AG10803 (cell line): ENCODE results near the gene CD302.
"Not testable (repeated sequence)": the region's sequence is repeated elsewhere in the genome, so short reads cannot be mapped to it uniquely, and the experiment has no call there.

ENCODE experiments used
- DNase-seq: peaks from one replicate; pipeline ENCODE4 v3.0.0; 2010; ENCODE audit warnings: low read depth
- H3K4me3 ChIP-seq: 2 replicates; pipeline ENCODE4 v1.5.1; 2011; ENCODE audit warnings: mild to moderate bottlenecking, low read length, control low read depth
- TF ChIP-seq, protein P1 (sequence below): conservative IDR thresholded peaks from 2 replicates; pipeline ENCODE4 v1.5.1; 2011; ENCODE audit warnings: mild to moderate bottlenecking, low read length, control low read depth, inconsistent platforms

The CD302 gene

DNA sequence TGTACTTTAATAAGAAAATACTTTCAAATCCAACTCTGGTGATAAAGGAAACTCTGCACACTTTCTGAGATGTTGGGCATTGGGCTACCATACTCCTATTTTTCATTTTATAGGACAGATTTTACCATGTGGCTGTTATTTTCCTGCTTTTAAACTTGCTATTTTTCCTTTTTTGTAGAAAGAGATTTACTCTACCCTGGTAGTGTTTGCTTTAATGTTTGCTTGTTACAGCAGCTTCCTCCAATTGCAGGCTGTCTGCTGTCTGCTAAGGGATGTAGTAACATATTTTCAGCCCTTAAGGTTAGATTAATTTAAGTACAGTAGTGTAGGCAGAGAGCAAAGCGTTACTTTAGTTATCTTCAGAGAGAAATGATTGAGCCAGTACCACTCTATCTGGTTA lies 47.1 kb downstream of the CD302 start:
- no peak overlapping the region for H3K4me3 ChIP-seq
- TF ChIP-seq, protein P1, sequence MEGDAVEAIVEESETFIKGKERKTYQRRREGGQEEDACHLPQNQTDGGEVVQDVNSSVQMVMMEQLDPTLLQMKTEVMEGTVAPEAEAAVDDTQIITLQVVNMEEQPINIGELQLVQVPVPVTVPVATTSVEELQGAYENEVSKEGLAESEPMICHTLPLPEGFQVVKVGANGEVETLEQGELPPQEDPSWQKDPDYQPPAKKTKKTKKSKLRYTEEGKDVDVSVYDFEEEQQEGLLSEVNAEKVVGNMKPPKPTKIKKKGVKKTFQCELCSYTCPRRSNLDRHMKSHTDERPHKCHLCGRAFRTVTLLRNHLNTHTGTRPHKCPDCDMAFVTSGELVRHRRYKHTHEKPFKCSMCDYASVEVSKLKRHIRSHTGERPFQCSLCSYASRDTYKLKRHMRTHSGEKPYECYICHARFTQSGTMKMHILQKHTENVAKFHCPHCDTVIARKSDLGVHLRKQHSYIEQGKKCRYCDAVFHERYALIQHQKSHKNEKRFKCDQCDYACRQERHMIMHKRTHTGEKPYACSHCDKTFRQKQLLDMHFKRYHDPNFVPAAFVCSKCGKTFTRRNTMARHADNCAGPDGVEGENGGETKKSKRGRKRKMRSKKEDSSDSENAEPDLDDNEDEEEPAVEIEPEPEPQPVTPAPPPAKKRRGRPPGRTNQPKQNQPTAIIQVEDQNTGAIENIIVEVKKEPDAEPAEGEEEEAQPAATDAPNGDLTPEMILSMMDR = no peak
- DNase-seq = no peak

DNA sequence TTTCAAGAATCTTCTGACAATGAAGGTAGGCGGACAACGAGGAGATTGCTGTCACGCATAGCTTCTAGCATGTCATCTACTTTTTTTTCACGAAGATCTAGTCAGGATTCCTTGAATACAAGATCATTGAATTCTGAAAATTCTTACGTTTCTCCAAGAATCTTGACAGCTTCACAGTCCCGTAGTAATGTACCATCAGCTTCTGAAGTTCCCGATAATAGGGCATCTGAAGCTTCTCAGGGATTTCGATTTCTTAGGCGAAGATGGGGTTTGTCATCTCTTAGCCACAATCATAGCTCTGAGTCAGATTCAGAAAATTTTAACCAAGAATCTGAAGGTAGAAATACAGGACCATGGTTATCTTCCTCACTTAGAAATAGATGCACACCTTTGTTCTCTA lies 49.9 kb downstream of the CD302 start:
- no peak overlapping the region for H3K4me3 ChIP-seq
- no peak for DNase-seq
- TF ChIP-seq, protein P1 = no peak

DNA sequence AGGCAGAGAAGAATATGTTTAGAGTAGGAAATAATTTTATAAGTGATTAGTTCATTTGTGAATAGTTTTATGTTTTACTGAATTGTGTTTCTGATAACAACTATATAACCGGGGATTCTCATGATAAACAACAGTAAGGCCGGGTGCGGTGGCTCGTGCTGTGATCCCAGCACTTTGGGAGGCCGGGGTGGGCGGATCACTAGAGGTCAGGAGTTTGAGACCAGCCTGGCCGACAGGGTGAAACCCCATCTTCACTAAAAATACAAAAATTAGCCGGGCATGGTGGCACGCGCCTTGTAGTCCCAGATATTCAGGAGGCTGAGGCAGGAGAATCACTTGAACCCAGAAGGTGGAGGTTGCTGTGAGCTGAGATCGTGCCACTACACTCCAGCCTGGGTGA lies 52.8 kb downstream of the CD302 start:
- H3K4me3 ChIP-seq, DNase-seq: not testable (repeated sequence)

DNA sequence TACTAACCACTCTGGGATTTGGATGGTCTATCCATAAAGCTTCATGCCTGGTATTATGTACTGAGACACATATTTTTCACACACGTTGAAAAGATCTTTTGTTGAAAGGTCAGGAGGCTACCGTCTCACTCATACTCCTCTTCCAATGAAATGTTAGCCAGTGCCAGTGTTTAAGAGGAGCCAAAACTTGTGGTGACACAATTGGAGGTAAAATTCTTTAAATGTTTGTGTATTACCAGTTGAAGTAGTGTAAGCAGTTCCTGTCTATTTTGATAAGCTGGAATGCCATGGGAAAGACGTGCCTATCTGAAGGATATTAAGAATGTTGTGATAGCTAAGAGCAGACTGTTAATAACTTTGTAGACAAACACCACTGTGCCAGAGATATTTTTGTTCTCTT lies 53.6 kb downstream of the CD302 start:
- no peak overlapping the region for H3K4me3 ChIP-seq
- TF ChIP-seq, protein P1 = no peak
- peak; percentile 53 for DNase-seq

DNA sequence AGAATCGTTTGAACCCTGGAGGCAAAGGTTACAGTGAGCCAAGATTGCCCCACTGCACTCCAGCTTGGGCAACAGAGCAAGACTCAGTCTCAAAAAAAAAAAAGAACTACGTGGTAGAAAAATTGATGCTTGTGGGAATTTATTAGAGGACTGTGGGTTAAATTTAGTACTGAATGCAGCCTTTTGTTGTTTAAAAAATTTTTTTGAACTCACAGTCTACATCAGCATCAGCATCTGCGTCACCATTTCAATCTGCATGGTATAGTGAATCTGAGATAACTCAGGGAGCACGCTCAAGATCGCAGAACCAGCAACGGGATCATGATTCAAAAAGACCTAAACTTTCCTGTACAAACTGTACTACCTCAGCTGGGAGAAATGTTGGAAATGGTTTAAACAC lies 55.2 kb downstream of the CD302 start:
- TF ChIP-seq, protein P1 = no peak
- DNase-seq = no peak

DNA sequence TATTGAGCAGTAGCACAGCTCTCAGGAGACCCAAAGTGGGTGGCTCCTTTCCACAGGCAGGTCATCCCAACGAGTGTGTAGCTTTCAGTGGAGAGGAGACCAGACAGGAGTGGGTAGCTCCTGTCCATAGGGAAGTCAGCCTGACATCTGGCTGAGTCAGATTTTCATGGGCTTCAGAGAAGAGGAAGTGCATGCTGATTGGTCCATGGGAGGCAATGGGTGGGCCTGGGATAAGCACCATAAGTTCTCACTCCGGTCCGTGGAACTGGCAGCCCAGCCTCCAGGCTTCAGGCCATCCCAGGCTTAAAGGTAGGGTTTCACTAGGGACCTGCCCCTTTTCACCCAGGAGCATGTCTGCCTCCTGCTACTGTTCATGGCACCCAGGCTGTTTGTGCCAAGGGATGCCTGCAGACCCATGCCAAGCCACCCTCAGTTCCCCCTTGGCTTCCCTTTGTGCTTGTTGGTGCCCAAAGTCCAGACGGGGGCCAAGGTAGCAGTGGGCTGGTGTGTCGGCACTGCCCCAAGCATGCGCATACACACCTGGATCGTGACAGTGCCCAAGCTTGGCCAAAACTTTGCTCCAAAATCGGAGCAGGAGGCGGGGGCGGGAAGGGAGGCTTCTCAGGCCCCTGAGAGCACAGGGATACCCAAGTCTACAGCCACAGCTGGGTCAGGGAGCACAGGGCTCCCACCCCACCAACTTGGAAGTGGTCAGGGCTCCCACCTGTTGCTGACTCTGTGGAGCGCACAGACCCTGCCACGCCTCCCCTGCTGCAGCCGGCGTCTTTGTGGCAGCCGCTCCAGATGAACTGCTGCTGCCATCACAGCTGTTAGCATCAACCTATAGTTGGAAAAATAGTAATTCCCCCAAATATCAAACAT lies 59.3 kb downstream of the CD302 start:
- DNase-seq = no peak
- no peak overlapping the region for H3K4me3 ChIP-seq
- TF ChIP-seq, protein P1 = no peak

More for the DNA sequence above, 55.2 kb downstream of the CD302 start:
- H3K4me3 ChIP-seq = no peak overlapping the region

DNA sequence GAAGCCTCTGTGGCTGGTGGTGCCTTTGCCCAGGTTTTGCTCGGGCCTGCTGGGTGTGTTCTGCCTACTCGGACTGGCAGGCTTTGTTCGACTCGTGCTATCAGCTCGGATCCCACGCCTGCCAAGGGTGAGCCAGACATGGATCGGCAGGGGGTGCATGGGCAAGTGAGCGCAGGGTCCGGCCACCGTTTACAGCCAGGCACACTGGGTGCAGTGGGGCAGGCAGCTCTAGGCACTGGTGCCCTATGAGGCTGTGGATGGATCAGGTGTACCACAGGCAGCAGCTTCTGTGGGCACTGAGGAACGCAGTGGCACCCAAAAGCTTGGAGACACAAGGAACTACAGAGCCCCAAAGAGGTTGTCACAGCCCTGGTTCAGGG lies 60.1 kb downstream of the CD302 start:
- H3K4me3 ChIP-seq = no peak overlapping the region
- TF ChIP-seq, protein P1 = no peak
- DNase-seq = no peak
